Right lobe of liver (tissue), 6 donors: Measurements from ENCODE around the gene HAP1. TPM values are rescaled to one million over a fixed set of nuclear protein-coding genes. Genes with fewer than 3 reads are reported as not detected.
"Not testable (repeated sequence)": the region's sequence is repeated elsewhere in the genome, so short reads cannot be mapped to it uniquely, and the experiment has no call there.

Experiments
- ATAC-seq, 4 donors: fragments of 200-7000 bp; cut with Tn5 transposase; one replicate each; pipeline ENCODE4 v1.9.1; 2020; ENCODE audit warnings: mild to moderate bottlenecking in 4 of 4, moderate library complexity in 4 of 4
- DNase-seq, 3 donors: peaks; one replicate each; pipeline ENCODE4 v3.0.0-alpha.2; 2020
- H3K27ac ChIP-seq, 3 donors: fragments of 200-600 bp; one replicate each; pipeline ENCODE4 v1.8.0; 2022
- H3K27me3 ChIP-seq, 2 donors: fragments of 200-600 bp; one replicate each; pipeline ENCODE4 v1.8.0; 2022
- H3K36me3 ChIP-seq, 4 donors: fragments of 200-600 bp; sonication (generic) in 1 of 4; one replicate each; pipeline versions ENCODE4 v1.5.1 to v1.8.0; 2017 to 2022; ENCODE audit warnings: control low read depth in 1 of 4
- H3K4me1 ChIP-seq, 4 donors: fragments of 200-600 bp; sonication (generic) in 1 of 4; one replicate each; pipeline versions ENCODE4 v1.5.1 to v1.8.0; 2017 to 2022; ENCODE audit warnings: control low read depth in 1 of 4
- H3K4me3 ChIP-seq, 3 donors: fragments of 200-600 bp; one replicate each; pipeline ENCODE4 v1.8.0; 2022
- H3K9me3 ChIP-seq, 4 donors: fragments of 200-600 bp; sonication (generic) in 1 of 4; one replicate each; pipeline versions ENCODE4 v1.5.1 to v1.8.0; 2017 to 2022; ENCODE audit warnings: control low read depth in 1 of 4
- POLR2A ChIP-seq: fragments of 450-650 bp; IDR thresholded peaks from one replicate; pipeline ENCODE4 v1.6.1; 2017; ENCODE audit warnings: antibody characterized with exemption, mild to moderate bottlenecking
- WGBS: methylation state at CpG from one replicate; pipeline ENCODE4 v1.1.6; 2018; ENCODE audit warnings: low coverage, low lambda C conversion rate; ENCODE audit not compliant: insufficient coverage; ENCODE audit errors: missing lambda C conversion rate; 5-methylcytosine and 5-hydroxymethylcytosine counted together
- intact Hi-C, 2 donors: fragments of 100-400 bp; cut with DNase I; formaldehyde crosslinking; loops; one replicate each; pipeline versions ENCODE4 v1.11.2 to v1.14.1; 2022
- total RNA-seq, 6 experiments: library from RNA; depleted of rRNA in 2 of 6; stranded (reverse); fragments of >200 nt in 2 of 6; fragmentation: NEBNext Ultra II Directional in 3 of 6; extraction: Animal tissue kit (Norgen Biotek cat#: 25700) in 3 of 6; gene quantifications; one replicate each; pipeline versions ENCODE4 v1.1.0 to v1.2.4, GENCODE V29; 2016 to 2023
- TF ChIP-seq, protein P1 (sequence below), 4 donors: fragments of 200-600 bp in 3 of 4; fragments of 450-650 bp in 1 of 4; IDR thresholded peaks; one replicate each; pipeline versions ENCODE4 v1.5.1 to v1.8.0; 2016 to 2022; ENCODE audit warnings: antibody characterized with exemption in 4 of 4, mild to moderate bottlenecking in 2 of 4
- donor health status: DM: no; HTN: yes; CAD: no.
- donor health status: DM: no; HTN: no; CAD: no.
- donor health status: DM: no; HTN: no; CAD: no.
- donor health status: DM: no; HTN: yes; CAD: no.
- donor health status: DM: no; HTN: yes; CAD: no.

HAP1 gene
- total RNA-seq, 6 experiments from 2014 or later: 0.07 to 0.10 (median 0.07) TPM; not detected in 3

DNA sequence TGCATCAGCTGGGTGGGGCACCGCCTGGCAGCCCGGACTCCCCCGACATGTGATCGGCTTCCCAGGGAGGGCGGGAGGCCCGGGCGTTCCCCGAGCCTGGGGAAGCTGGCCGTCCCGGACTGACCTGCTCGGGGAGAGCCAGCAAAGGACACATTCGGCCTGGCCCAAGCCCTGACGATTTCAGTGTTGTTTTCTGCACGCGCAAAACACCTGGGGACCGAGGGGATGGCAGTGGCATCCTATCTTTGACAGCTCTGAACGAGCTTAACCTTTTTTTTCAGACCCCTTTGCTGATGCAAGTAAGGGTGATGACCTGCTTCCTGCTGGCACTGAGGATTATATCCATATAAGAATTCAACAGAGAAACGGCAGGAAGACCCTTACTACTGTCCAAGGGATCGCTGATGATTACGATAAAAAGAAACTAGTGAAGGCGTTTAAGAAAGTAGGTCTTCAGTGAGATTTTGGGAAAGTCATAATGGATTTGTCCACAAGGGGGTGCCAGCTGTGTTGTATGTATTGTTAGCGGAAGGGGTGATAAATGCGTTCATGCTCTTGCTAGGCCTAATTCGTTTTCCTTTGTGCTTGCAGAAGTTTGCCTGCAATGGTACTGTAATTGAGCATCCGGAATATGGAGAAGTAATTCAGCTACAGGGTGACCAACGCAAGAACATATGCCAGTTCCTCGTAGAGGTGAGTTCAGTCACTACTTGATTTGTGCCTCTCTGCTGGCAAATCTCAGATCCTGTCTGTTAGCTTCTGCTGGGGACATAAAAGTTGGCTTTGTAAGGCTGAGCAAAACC lies 44.7 kb downstream of the HAP1 start:
- Histone ChIP-seq H3K27ac (peak overlapping the region; percentile 99 to 100 (median 100)), H3K4me3 (peak overlapping the region; percentile 78 to 98 (median 81)), H3K36me3 (peaks cover 25 to 49% (median 36%) of the 10 kb centered on the region in 4 donors), H3K27me3 (no peaks in the 10 kb centered on the region), H3K4me1 (peaks cover 0 to 29% (median 17%) of the 10 kb centered on the region in 4 donors), H3K9me3 (no peaks in the 10 kb centered on the region)
- intact Hi-C loops: no loop called here
- 2% methylated on average over 18 of the region's 27 CpGs for WGBS
- DNase-seq: no peak
- ATAC-seq: no peak
- TF ChIP-seq POLR2A: no peak
- TF ChIP-seq, protein P1, sequence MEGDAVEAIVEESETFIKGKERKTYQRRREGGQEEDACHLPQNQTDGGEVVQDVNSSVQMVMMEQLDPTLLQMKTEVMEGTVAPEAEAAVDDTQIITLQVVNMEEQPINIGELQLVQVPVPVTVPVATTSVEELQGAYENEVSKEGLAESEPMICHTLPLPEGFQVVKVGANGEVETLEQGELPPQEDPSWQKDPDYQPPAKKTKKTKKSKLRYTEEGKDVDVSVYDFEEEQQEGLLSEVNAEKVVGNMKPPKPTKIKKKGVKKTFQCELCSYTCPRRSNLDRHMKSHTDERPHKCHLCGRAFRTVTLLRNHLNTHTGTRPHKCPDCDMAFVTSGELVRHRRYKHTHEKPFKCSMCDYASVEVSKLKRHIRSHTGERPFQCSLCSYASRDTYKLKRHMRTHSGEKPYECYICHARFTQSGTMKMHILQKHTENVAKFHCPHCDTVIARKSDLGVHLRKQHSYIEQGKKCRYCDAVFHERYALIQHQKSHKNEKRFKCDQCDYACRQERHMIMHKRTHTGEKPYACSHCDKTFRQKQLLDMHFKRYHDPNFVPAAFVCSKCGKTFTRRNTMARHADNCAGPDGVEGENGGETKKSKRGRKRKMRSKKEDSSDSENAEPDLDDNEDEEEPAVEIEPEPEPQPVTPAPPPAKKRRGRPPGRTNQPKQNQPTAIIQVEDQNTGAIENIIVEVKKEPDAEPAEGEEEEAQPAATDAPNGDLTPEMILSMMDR (IDR thresholded peaks at IDR 0.05): peak; percentile 53 to 62 (median 56)

DNA sequence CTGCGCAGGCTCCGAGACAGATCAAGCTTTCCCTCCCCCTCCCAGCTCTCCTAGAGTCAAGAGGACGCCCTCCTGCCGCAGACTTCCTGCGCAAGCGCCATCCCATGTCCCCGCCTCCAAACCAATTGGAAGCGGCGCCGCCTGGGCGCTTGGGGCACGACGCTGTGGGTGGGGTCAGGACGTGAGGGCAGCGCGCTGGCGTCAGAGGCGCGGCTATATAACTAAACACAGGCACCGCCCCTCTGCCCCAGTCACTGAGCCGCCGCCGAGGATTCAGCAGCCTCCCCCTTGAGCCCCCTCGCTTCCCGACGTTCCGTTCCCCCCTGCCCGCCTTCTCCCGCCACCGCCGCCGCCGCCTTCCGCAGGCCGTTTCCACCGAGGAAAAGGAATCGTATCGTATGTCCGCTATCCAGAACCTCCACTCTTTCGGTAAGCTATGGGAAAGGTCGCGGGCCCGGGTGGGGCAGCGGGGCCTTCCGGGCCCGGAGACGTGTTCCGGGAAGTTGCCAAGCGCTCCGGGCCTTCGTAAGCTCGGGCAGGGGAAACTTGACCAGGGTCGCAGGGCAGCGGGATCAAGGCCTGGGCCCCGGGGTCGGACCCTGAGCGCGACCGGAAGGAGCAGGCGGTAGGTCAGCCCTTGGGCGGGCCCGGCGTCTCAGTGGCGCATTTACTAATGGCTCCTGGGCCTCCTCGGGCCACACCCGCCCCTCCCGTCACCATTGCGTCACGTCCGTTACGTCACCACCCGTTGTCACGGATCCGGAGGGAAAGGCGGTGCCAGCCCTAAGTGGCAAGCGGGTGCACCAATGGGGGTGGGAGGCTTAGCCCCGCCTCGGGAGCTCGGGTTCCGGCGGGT lies 45.6 kb downstream of the HAP1 start, which contains the start of gene EIF1:
EIF1 (plus strand) TSS at position 245 of the 856 bp plus-strand sequence; CDS start at position 399, 154 bp downstream.
- peak within 1 kb of the TSS; percentile 99 to 100 (median 100) for H3K27ac ChIP-seq
- WGBS: 0% methylated on average over 19 of the region's 81 CpGs
- no peaks in the 10 kb centered on the region for H3K9me3 ChIP-seq
- peaks cover 0 to 29% (median 17%) of the 10 kb centered on the region in 4 donors for H3K4me1 ChIP-seq
- DNase-seq (peak; percentile 100), ATAC-seq (peak; percentile 81 to 89 (median 85))
- intact Hi-C loops: no loop called here
- no peaks in the 10 kb centered on the region for H3K27me3 ChIP-seq
- peaks cover 25 to 45% (median 36%) of the 10 kb centered on the region in 4 donors for H3K36me3 ChIP-seq
- peak within 1 kb of the TSS; percentile 78 to 98 (median 81) for H3K4me3 ChIP-seq
- TF ChIP-seq POLR2A: peak; percentile 100
- TF ChIP-seq, protein P1 (IDR thresholded peaks at IDR 0.05): no peak

DNA sequence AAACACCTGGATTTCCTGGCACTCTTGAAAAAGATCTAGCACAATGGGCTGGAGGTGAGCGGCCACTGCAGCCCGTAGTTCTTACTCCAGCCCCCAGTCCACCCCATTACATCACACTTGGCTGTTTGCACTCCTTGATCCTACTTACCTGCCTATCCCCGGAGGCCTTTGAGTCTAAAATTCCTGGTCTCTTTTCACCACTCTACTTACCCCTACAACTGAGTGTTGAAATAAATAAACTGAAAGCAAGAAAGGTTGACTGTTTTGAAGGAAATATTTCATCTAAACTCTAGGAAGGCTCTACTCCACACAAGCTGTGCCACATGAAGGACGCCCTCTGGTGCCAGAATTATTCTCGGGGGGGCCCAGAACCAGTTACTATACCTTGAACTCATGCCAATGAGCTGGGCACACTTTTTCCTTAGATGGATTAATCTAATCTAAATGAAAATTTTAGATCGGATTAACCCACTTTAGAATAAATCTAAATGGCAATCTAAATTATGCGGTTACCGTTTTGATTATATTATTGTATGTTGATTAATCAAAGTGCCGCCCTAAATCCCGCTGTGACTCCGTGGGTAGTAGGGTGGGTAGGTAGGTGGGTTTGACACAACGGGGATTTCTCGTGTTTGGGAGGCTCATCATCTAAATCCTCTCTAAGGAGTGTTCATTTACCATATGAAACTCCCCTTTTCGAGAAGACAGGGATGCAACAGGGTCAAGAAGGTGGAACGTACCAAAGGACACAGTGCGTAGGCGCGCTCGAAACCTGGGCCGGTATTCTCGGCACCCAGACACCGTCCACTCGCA lies 46.4 kb downstream of the HAP1 start:
- TF ChIP-seq, protein P1 (IDR thresholded peaks at IDR 0.05): peak in 3 of 4 donors; percentile 18 to 39 (median 36)
- TF ChIP-seq POLR2A: no peak
- Histone ChIP-seq H3K27ac (peak overlapping the region; percentile 92 to 100 (median 100)), H3K27me3 (no peaks in the 10 kb centered on the region), H3K4me3 (peak overlapping the region; percentile 25 to 78 (median 49)), H3K9me3 (no peaks in the 10 kb centered on the region), H3K36me3 (peaks cover 25 to 36% (median 31%) of the 10 kb centered on the region in 4 donors), H3K4me1 (peaks cover 0 to 29% (median 17%) of the 10 kb centered on the region in 4 donors)
- DNase-seq: peak in 2 of 3 donors; percentile 54 to 76
- peak in 3 of 4 donors; percentile 2 to 6 (median 4) for ATAC-seq
- WGBS: 1% methylated on average over 22 of the region's 23 CpGs
- intact Hi-C loops: no loop called here

GRCh38 chr17:41686281-41686680 lies 48.2 kb downstream of the HAP1 start:
- Histone ChIP-seq H3K36me3 (peaks cover 14 to 19% (median 16%) of the 10 kb centered on the region in 4 donors), H3K4me3 (no peak overlapping the region), H3K27ac (no peak overlapping the region), H3K27me3 (no peaks in the 10 kb centered on the region), H3K4me1 (peaks cover 0 to 29% (median 17%) of the 10 kb centered on the region in 4 donors), H3K9me3 (no peaks in the 10 kb centered on the region)
- DNase-seq (no peak), ATAC-seq (no peak)
- intact Hi-C loops: no loop called here
- 80% methylated on average over 4 of the region's 4 CpGs for WGBS
- no peak for TF ChIP-seq POLR2A
- TF ChIP-seq, protein P1 (IDR thresholded peaks at IDR 0.05): no peak

- DNase-seq, H3K27ac ChIP-seq, H3K4me3 ChIP-seq, ATAC-seq, intact Hi-C loops, H3K9me3 ChIP-seq, H3K27me3 ChIP-seq: not testable (repeated sequence)
- WGBS: 91% methylated on average over 5 of the region's 13 CpGs
- H3K36me3 ChIP-seq: peaks cover 9 to 14% (median 12%) of the 10 kb centered on the region in 4 donors
- peaks cover 0 to 26% (median 15%) of the 10 kb centered on the region in 4 donors for H3K4me1 ChIP-seq
Observed at GRCh38 chr17:41685753-41686152, 48.7 kb downstream of the HAP1 start.
